HG03460 (cell line): ENCODE data around the gene IFRD2.

Source experiments
- ATAC-seq: cut with Tn5 transposase; IDR thresholded peaks from one replicate; pipeline ENCODE4 v1.9.1; 2021; ENCODE audit not compliant: unreplicated experiment

The IFRD2 gene

GRCh38 chr3:50292159-50293078 is at the start of gene IFRD2:
TSS of gene IFRD2 (minus strand) at chr3:50292429. CDS start at chr3:50292274, 155 bp downstream.
- peak; percentile 95 for ATAC-seq

DNA sequence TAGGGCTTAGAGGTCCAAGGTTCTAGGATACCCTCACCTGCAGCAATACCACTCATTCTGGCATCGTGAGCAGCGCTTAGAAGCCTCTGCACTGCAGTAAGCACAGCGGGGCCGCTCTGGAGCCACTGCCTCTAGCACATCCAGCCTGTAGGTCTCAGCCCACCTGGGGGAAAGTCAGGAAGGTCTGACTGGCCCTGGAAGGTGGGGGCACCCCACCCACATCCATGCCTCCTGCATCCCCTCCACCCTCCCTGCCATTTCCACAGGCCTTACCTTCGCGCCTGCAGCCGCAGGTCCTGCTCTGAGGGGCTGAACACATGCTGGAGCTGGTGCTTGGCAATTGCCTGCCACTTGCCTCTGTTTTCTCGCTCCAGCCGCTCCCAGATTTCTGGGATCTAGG is 49.3 kb upstream of the IFRD2 start:
- ATAC-seq: no peak

DNA sequence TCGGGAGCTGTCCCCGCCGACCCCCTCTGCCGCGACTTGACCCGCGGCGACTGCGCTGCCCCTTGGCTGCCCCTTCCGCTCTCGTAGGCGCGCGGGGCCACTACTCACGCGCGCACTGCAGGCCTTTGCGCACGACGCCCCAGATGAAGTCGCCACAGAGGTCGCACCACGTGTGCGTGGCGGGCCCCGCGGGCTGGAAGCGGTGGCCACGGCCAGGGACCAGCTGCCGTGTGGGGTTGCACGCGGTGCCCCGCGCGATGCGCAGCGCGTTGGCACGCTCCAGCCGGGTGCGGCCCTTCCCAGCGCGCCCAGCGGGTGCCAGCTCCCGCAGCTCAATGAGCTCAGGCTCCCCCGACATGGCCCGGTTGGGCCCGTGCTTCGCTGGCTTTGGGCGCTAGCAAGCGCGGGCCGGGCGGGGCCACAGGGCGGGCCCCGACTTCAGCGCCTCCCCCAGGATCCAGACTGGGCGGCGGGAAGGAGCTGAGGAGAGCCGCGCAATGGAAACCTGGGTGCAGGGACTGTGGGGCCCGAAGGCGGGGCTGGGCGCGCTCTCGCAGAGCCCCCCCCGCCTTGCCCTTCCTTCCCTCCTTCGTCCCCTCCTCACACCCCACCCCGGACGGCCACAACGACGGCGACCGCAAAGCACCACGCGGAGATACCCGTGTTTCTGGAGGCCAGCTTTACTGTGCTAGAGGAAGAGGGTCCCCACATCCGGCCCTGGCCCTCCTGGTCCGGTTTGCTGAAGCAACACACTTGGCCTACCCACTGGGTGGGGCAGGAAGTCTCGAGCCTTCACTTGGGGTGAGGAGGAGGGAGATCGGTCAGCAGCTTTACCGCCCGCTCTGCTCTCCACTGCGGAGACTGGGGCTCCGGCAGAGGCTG is 48.5 kb upstream of the IFRD2 start, which contains the start of gene RASSF1:
Gene RASSF1 (minus strand): TSS at position 389 of the 882 bp plus-strand sequence. CDS start 31 bp downstream, at position 358.
- no peak for ATAC-seq

GRCh38 chr3:50340147-50340447 is 47.9 kb upstream of the IFRD2 start:
- no peak for ATAC-seq

- no peak for ATAC-seq
Observed at GRCh38 chr3:50339485-50340146, 47.4 kb upstream of the IFRD2 start.

- no peak for ATAC-seq
Observed at GRCh38 chr3:50338965-50339364, 46.7 kb upstream of the IFRD2 start.

DNA sequence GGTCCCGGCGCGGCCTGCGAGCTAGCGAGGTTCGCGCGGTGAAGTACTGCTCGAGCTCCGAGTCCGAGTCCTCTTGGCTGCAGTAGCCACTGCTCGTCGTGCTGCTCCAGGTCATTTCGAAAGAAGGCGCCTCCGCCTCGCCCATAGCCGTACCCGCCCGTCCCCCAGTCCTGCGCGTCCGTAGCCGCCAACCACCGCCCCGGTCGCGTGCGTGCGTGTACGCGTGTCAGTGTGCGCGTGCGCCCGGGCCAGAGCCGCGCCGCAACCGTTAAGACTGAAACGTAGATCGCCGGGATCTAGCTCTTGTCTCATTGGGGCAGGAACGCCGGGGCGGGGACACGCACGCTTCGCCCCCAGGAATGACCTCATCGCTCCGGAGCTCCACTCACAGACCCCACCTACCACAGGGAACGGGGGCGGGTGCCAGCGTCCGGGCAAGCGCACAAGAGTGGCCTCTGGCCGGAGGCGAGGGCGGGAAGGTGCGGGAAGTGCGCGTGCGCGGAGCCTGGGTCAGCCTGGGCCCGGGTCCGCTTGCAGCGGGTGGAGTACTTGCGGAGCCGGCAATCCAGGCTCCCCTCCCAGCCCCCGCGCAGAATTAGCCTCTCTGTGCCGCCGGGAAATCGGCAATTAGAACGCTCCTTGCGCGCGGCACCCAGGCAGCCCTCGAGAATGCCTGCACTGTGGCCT is 45.1 kb upstream of the IFRD2 start:
- ATAC-seq: peak; percentile 66

GRCh38 chr3:50336452-50337174 is 44.4 kb upstream of the IFRD2 start:
- peak; percentile 30 for ATAC-seq

- ATAC-seq: no peak
Observed at GRCh38 chr3:50334339-50335075, 42.3 kb upstream of the IFRD2 start.

DNA sequence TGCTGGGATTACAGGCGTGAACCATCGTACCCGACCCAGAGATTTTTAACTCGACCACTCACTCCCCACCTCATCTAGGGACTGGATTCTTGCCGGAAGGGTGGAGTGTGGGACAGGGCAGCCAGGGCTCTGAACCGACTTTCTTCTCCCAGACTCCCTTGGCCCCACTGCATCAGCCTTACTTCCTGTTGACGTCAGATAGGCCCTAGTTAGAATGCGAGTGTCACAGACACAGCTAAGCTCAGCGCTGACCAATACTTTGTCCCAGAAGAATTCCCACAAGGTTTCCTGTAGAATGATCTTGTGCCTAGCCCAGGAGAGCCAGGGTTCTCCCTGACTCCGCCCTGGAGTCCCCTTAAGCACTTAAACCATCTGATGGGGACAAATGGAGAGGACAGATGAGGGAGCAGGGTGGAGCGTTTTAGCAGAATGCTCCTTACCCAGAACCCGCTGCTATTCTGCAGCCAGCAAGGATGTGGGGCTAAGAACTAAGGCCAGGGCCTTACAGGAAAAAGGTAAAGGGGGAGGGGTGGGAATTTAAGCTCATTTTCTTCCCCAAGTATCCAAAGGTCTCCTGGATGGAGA is 41.6 kb upstream of the IFRD2 start:
- ATAC-seq: no peak

GRCh38 chr3:50331364-50331907 is 39.2 kb upstream of the IFRD2 start:
- no peak for ATAC-seq

DNA sequence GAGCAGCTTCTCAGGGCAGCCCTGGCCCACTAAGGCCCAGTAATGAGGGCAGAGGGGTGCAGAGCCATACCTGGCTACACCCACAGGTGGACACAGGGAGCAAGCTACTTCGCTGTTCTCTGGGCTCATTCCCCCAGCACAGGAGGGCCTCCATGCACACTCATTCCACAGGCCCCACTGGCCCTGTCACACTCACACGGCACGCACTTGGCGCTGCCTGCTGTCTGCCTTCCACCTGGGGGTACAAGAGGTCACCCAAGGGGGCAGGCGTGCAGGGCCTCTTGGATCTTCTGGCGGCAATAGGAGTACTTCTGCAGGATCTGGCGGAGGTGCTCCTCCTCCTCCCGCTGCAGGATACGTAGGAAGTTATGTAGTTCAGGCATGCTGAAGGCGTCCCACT is 38.1 kb upstream of the IFRD2 start:
- ATAC-seq: no peak

DNA sequence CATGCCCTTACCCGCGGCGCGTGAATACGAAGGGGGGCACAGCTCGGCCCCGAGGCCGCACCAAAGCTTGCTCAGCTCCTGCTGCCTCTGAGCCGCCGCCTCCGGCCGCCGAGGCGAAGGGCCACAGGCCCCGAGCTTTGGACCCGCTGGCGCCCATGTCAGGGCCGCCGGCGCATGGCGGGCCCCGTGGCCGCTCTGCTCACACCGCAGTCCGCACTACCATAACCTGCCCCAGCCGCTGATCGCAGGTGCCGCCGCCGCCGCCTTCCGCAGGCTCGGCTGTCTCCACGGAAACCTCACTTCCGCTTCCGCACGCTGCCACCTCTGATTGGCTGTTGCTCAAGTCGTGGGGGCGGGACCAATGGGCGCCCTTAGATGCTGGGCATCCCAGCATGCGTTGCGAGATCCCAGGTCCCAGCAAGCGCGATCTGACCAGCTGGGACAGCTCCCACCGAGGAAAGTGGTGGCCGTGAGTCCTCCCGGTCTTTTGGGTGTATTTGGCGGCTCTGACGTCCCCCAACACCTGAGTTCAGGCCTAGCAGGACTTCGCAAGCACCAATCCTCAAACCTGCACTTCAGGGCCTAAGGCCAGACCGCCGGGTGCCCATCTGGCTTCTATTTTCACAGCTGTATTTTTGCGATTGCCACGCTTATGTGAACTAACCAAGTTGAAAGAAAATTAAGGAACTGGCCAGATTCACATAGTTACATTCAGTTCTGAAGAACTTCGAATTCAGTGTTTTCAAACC is 35.9 kb upstream of the IFRD2 start, which contains the start of gene TUSC2:
Gene TUSC2 (minus strand): TSS at position 281 of the 749 bp plus-strand sequence. CDS start 124 bp downstream, at position 157.
- ATAC-seq: peak; percentile 80

DNA sequence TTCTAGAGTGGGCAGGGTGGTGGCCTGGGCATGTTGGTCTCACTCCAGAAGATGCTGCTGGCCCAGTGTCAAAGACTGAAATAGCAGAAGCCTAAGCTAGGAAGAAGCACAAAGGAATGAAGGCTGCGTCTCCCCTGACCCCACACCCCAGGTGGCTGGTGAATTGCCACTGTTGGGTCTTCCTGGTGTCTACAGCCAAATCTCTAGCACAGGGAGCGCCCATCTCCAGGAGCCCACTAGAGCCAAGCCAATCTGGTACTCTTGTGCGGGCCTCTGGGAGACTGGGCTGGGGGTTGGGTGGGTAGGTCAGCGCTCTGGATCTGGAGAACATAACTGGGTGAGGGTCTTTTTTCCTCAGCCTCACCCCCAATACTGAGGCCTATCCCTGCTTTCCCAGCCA is 34.9 kb upstream of the IFRD2 start:
- ATAC-seq: no peak

GRCh38 chr3:50326182-50326541 is 33.9 kb upstream of the IFRD2 start:
- no peak for ATAC-seq

- no peak for ATAC-seq
Observed at GRCh38 chr3:50325497-50326181, 33.4 kb upstream of the IFRD2 start.

DNA sequence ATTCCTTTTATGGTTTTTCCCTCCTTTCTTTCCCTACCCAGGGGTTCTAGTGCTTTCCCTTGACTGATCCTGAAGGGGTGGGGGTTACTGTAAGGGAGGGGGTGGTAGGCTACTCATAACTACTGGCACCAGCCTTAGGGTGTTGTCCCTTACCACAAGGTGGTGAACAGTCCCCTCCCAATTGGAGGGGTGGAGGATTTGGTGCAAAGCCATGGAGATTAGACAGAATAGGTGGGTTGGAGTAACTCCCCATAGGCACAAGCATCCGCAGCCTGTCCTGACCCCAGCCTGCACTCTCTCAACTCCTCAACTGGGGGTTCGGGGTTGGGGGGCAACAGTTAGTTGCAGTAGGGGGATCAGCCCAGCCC is 32.9 kb upstream of the IFRD2 start:
- ATAC-seq: no peak
